COR-L47 (cell line): Measurements from ENCODE around the gene OR10H3.
"Not testable (repeated sequence)": the region's sequence is repeated elsewhere in the genome, so short reads cannot be mapped to it uniquely, and the experiment has no call there.

Experiments
- DNase-seq: peaks from one replicate; lab custom pipeline; 2025; lab: John Stamatoyannopoulos, UW

The OR10H3 gene

DNA sequence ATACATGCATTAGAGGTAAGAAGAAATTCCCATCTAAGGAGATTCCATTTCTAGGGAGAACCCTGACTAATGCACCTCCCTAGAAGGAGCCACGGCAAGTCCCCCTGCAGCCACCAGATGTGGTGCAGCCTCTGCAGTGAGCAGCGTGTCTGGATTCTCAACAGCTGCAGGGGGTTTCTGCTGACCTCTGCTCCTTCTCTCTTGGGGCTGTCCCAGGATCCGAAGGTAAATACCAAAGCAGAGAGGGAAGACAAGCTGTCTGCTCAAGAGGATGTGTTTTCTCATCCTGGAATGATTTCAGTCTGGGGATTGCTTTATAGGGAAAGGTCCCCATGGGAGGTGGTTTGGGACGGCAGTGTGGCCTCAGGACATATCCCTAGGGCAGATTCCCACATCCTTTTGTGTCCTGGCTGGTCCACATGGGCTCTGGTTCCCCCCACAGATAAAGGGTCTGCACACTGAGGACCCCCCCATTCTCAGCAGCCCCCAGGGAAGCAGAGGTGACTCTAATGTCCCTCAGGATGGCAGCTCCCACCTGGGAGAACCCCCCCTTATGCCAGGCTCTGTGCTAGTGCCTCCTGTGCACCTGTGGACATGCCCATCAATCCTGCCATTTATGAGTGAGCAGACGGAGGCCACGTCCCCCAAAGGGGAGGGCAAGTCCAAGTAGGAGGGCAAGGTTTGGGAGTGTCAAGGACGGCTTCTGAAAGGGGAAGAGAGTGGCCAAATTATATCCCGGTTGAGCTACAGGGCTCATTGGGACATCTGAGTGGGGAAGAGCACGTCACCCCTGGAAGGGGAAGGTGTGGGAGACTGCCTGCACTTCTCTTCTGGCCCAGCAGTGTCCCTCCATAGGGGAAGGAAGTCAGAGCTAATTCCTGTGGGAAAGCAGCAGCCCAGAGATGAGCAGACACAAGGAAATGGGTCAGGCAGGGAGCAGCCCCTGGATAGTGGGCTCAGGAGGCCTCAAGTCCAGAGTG lies 39.5 kb downstream of the OR10H3 start:
- no peak for DNase-seq

DNA sequence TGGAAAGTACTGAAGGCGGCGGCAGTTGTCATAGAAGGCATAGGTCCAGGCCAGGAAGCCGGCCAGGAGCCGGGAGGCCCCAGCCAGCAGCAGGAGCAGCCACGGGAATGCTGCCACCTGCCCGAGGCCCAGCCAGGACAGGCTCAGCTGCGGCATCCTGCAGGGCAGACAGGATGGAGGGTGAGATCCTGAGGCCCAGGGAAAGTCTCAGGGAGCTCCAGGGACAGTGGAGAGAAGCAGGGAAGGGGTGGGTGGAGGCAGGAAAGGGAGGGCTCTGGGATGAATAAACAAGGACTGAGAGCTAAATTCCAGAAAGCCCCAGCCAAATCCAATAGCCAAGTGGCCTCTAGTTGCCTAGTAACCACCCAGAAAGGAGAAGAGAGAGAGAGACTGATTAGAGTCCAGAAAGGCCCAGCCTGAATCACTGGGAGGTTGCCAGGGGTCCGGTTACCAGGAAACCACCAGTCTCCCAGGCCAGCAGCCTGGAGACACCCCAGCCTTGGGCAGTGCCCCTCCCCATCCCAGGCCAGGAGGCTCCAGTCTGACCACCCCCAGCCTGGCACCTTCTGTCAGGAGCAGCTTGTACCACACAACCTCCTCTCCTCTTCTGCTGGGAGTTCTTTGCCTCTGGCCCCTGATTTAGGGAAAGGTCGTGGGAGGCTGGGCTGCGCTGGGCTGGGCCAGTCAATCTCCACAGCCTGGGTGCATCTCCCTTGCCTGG lies 42.1 kb downstream of the OR10H3 start:
- peak; percentile 9 for DNase-seq

DNA sequence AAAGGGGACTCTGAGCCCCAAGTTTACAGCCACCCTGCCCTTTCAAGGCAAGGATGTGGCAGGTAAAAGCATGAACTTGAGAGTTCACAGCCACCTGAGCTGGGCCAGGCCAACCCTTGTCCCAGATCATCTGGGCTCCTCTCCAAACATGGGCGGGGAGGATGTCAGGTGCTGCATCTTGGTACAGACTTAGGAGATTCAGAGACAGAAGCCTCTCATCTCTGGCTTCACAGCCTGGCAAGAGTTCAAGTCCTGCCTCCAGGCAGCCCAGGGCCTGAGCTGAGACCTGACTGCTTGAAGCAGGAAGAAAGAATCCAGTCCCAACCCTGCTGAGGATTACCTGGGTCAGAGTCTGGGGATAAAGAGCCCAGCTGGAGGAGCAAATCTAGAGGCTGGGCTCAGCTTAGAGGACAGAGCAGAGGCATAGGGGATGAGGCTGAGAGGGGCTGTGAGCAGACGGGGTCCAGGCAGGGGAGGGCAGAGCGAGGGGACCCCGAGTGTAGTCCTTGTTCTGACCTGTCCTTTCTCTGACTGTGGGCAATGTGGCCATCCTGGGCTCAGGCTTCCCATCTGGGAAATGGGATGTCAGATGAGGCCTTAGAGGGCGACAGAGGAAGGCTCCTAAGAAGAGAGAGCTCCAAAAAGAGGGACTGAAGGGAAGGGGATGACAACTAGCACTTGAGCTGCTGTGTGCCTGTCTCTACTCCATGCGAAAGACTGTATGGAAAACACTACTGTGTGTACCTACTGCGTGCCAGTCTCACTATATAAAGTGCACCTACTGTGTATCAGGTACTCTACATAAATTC lies 43.0 kb downstream of the OR10H3 start:
- no peak for DNase-seq

DNA sequence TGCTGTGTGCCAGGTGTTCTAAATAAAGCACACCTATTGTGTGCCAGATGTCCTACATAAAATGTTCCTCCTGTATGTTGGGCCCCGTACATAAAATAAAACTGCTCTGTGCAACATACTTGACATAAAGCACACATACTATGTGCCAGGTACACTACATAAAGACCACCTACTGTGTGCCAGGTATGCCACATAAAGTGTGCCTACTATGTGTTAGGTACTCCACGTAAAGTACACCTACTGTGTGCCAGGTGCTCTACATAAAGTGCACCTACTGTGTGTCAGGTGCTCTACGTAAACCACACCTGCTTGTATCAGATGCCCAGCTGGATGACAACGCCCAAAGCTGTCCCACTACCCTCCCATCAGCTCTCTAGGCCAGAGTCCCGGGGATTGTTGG lies 43.9 kb downstream of the OR10H3 start:
- DNase-seq: no peak

DNA sequence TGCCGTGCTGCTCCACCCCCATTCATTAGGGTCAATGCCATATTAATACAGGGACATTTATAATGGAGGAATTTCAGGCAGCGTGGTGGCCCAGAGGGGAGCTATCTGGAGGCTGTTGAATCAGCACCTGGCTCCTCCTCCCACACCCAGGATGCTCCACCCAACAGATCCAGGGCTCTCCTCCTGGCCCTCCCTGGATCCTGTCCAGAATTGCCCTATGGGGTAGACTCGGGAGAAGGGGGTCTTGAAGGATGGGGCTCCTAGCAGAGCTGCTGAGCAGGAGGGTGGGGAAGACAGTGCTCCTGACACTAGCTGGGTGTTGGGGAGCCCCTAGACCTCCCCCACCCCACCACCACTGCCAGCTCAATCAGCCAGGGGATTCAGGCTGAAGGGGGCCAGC lies 44.4 kb downstream of the OR10H3 start:
- DNase-seq: no peak

GRCh38 chr19:15782896-15783295 lies 45.1 kb downstream of the OR10H3 start:
- not testable (repeated sequence) for DNase-seq

- no peak for DNase-seq
Measured at GRCh38 chr19:15787611-15788155, 49.9 kb downstream of the OR10H3 start, which contains the start of gene OR10H5. OR10H5 (plus strand) TSS chr19:15787661; CDS start chr19:15794049, 6,388 bp downstream.

DNA sequence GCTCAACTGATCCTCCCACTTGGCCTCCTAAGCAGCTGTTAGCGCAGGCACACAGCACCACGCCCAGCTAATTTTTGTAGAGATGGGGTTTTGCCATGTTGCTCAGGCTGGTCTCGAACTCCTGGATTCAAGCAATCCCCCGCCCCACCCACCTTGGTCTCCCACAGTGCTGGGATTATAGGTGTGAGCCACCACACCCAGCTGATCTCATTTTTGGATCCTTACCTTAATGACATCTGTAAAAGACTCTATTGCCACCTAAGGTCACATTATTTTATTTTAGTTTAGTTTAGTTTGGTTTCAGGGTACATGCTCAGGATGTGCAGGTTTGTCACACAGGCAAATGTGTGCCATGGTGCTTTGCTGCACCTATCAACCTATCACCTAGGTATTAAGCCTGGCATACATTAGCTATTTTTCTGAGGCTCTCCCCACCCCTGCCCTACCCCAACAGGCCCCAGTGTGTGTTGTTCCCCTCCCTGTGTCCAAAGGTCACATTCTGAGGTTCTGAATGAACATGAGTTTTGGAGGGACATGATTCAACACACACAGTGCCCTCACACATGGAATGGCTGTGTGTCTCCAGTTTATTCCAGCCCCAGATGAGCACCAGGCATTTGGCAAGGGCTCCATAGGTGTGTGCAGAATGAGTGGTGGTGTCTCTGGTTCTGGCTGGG lies 50.9 kb downstream of the OR10H3 start:
- no peak for DNase-seq

GRCh38 chr19:15790096-15790495 lies 52.3 kb downstream of the OR10H3 start:
- DNase-seq: no peak
